GM21717 (cell line): Measurements from ENCODE around the gene SARNP.

Experiments
- ATAC-seq: cut with Tn5 transposase; IDR thresholded peaks from one replicate; pipeline ENCODE4 v1.9.1; 2021; ENCODE audit warnings: mild to moderate bottlenecking, moderate library complexity; ENCODE audit not compliant: unreplicated experiment

Gene SARNP

DNA sequence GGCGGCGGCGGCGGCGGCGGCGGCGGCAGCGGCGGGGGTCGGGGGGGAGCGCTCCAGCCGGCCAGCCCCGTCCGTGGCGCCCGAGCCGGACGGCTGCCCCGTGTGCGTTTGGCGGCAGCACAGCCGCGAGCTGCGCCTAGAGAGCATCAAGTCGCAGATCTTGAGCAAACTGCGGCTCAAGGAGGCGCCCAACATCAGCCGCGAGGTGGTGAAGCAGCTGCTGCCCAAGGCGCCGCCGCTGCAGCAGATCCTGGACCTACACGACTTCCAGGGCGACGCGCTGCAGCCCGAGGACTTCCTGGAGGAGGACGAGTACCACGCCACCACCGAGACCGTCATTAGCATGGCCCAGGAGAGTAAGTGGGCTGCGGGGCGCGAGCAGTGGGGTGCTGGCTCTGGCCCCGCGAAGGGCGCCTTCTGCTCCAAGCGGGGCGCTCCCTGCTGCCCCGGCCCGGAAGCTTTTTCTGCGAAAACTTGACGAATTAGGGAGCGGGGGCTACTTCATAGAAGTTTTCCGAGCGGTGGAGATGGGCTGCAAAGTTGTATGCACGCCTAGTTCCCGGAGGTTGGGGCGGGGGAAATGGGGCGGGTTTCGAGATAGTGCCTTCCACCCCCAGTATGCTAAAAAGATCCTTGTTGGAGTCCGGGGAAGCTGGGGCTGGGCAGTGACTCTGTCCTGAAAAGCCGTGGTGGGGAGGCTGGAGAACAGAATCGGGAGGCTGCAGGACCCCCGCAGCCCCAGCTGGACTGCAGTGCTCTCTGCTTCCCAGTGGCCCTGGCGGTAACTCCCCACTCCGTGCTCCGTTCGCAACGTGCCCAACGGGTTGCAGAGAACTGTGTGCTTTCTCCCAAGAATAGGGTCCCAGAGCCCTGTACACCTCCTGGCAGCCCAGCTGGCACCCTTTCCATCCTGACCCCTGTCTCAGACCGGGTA is 73.9 kb downstream of the SARNP start:
- peak; percentile 44 for ATAC-seq

DNA sequence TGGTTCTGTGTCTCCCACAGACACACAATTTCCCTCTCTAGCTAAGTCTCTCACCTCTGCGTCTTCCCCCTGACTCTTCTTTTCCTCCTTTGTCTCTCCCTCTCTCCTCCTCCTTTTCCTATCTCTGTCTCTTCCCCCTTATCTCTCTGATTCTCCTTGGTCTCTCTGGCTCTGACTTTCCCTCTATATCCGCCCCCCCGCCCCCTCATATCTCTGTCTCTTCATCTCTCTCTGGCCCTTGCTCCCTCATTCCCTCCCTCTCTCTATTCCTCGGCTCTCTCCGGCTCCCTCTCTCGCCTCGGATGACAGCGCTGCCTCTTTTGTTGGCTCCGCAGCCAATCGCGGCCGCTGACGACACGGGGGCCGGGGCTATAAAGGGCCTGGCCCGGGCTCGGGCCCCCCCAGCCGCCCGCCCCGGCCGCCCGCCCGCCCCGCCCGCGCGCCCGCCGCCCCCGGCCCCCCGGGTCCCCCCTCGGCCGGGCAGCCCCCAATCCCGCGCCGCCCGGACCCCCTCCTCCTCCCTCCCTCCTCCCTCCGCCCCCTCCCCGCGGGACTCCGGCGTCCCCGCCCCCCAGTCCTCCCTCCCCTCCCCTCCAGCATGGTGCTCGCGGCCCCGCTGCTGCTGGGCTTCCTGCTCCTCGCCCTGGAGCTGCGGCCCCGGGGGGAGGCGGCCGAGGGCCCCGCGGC is 74.7 kb downstream of the SARNP start, which contains the start of gene GDF11:
Gene GDF11, plus strand, starts transcription at position 404 of the 687 bp plus-strand sequence. Its CDS starts 195 bp downstream, at position 599.
- ATAC-seq = peak; percentile 34

DNA sequence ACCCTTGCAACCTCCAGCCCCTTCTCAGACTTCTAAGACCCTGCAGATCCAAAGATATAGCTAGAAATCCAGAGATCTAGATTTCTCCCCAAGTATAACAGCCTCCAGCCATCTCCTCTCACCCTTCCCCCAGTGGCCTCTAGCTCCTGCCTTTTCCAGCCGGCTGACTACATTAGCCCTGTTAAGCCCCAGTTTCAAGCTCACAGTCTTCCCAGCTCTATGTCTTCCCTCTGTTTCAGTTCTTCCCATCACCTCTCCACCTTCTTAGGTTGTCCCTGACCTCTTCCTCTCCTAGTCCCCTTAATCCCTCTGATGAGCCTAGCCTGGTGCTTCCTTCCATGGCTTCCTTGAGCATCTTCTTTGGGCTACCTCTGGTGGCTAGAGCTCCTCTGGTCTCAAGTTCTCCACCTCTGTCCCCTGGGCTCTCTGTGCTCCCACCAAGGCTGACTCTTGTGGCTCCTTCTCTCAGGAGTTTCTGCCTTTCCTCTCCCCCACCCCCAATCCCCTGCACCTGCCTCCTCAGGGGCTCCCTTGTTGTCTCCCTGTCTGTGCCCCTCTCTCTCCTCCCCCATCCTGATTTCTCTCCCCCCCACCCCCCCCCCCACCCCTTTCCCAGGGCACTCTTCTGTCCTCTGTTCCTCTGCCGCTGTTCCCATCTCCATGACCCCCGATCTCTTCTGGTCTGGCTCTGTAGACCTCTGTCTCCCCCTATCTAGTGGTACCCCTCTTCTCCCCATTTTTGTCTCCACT is 75.4 kb downstream of the SARNP start:
- no peak for ATAC-seq

GRCh38 chr12:55739025-55739378 is 78.5 kb downstream of the SARNP start:
- no peak for ATAC-seq

- peak; percentile 85 for ATAC-seq
Measured at GRCh38 chr12:55738123-55739024, 79.2 kb downstream of the SARNP start.

GRCh38 chr12:55737581-55738122 is 79.9 kb downstream of the SARNP start:
- ATAC-seq = no peak

GRCh38 chr12:55736780-55737580 is 80.5 kb downstream of the SARNP start:
- peak; percentile 42 for ATAC-seq

DNA sequence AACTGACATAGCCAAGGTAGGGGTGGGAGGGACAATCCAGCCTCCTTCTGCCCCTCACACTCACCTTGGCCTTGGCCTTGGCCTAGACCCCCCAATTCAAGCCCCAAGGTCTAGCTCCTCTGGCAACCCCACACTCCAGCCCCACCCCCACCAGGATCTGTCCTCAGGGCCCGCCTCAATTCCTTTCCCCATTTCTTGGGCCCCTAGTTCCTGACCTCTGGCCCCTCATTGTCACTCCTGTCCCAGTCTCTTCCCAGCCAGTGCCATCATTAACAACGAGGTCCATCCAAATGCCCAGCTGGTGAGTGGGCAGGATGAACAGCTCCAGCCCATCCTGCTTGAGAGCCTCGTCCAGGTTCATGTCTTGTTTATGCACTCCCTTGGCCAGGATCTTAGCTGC is 81.4 kb downstream of the SARNP start:
- ATAC-seq = no peak

DNA sequence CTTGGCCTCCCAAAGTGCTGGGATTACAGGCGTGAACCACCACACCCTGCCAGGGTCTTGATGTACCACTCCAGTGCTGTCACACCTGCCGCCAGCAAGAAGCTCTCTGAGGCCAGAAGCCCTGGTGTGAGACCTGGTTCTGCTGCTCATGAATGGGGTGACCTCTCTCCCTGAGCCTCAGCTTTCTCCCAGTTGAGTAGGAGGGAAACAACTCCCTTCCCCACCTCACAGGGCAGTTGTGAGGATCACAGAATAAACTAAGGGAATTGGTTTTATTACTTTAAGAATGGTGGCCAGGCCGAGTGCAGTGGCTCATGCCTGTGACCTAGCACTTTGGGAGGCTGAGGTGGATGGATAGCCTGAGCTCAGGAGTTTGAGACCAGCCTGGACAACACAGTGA is 82.9 kb downstream of the SARNP start:
- no peak for ATAC-seq

DNA sequence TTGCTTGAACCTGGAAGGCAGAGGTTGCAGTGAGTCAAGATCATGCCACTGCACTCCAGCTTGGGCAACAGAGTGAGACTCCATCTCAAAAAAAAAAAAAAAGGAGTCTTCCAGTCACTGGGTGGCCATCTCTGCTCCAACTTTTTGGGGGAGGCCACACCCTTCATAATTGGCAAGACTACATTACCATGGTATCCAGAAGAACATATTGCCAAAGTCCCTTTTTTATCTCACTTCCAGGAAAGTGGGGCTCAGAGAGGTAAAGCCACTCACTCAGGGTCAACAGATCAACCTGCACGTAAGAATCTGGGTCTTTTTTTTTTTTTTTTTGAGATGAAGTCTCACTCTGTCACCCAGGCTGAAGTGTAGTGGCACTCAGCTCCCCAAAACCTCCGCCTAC is 83.7 kb downstream of the SARNP start:
- ATAC-seq = no peak

DNA sequence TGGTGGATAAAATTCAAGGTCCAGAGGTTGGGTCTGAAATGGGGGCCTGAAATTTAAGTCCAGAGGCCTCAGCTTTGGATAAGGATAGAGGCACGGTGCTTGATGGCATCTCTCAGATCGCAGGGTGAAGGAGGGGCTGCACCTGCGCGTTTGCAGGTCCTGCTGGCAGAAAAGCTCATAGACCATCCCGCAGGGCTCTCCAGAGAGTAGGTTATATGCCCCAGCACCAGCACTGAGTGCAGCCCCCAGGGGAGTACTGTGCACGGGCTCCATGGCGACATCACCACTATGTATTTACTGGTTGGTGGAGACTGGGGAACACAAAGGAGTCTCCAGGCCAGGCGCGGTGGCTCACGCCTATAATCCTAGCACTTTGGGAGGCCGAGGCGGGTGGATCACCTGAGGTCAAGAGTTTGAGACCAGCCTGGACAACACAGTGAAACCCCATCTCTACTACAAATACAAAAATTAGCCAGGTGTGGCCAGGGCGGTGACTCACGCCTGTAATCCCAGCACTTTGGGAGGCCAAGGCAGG is 84.4 kb downstream of the SARNP start:
- no peak for ATAC-seq

DNA sequence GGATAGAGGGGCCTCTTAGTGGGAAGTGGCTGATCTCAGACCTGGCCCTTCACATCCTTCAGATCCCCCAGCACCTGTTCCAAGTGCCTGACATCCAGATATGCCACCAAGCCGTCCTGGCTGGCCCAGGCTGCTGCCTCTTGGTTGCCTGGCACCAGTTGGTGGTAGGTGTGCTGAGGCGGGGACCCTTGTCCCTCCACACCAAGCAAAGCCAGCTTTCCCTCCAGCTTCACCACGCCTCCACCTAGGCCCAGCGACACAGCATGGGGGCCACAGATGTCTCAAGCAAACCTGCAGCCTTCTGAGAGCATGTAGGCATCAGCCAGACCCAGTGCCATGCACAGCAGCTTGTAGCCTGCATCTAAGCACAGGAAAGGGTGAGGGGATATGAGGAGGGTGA is 85.2 kb downstream of the SARNP start:
- no peak for ATAC-seq

DNA sequence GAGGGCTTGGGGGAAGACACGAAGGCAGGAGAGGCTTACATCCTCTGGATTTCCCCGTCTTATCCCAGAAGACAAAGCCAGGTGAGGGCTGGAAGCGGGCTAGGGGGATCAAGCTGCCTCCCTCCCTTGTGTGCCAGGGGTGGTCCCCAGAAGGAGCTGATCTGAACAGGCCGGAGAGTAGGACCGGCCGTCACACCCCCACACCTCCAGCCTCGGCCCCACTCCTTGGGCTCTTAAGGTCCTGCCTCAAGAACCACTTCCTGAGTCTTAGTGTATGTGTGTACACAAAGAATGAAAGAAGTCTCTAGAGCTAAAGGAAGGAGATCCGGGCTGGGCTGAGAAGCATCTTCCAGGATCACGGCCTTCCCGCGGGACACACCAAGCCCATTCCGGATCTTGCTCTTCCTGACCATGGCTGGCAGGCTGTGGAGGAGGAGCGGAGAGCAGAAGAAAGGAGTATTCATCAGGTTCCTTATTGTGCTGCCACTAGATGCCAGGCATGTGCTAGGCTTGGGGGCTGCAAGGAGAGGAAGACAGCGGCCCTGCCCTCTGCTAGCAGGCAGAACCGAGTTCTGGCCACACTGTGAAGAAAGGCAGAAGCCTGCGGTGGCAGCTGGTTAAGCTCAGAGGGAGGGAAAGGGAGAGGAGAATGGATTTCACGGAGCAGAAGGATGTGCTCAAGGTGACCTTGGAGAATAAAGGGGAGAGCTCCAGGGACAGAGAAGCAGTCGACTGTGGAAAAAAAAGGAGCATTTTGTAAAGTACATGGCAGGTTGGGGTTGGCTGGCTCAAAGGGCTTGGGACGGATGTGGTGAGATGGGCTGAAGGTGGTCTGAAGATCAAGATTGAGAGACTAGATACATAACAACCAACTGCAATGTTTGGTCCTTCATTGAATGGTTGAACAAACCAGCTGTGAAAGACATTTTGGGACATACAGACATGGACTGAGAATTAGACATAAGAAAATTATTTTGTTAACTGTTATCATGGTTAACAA is 87.4 kb downstream of the SARNP start:
- peak; percentile 29 for ATAC-seq

DNA sequence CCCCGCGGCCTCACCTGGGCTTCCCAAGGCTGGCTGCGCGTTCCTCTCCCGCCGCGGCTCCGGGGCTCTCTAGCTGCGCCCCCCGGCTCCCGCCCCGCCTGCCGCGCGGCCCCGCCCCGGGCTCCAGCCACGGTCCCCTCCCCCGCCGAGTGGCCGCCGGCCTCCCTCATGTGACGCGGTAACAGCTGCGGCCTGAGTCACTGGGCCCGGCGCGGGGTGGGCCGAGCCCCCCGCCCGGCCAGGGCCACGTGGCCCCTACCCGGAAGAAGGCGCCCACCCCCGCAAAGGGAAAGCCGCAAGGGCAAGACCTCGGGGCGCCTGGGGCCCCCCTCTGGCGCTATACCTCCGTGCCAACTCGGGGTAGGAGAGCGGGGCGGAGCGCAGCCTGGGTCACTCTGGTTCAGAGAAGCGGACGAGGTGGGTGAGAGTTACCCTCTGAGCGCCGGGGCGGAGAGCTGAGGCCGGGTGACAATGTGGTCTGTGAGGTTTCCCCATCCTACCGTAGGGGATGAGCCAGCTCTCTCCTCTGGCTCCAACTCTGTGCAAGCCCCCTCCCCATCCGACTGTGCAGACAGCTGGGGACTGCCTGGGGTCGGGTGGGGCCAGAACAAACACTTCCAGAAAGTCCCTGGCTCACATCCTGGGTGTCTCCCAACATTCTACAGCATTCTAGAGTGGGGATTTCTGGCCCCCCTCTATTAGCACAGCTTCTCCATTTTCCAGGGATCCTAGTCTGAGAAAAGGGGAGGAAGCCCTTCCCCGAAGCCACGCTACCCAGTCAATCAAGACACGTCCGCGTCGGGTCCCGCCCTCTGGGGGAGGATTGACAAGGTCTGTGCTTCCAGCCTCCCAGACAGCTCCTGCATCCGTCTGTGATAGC is 88.3 kb downstream of the SARNP start, which contains the start of gene CD63:
Gene CD63, minus strand, starts transcription at position 71 of the 880 bp plus-strand sequence. CDS start 668 bp downstream, outside the sequence.
- ATAC-seq = peak; percentile 65

- ATAC-seq = peak; percentile 13
Measured at GRCh38 chr12:55728186-55728938, 89.2 kb downstream of the SARNP start.

- ATAC-seq = no peak
Measured at GRCh38 chr12:55727643-55728185, 89.8 kb downstream of the SARNP start.
